ENCODE results near the gene UGP2.

UGP2 gene

GRCh38 chr2:63819765-63820717 is 21.7 kb upstream of the UGP2 start:
- H3K4me1 Mint-ChIP-seq (ENCODE audit: low read depth in 2 of 2): no peaks in the 10 kb centered on the region
- H3K27me3 Mint-ChIP-seq: peaks cover 9 to 13% of the 10 kb centered on the region in 2 donors
- ATAC-seq (replicated peaks): no peak
- H3K36me3 Mint-ChIP-seq (ENCODE audit: insufficient read depth): no peaks in the 10 kb centered on the region
- no peak overlapping the region for H3K4me3 Mint-ChIP-seq
- no peak for DNase-seq
- H3K9me3 Mint-ChIP-seq: no peaks in the 10 kb centered on the region
- H3K27ac Mint-ChIP-seq: no peak overlapping the region

- ATAC-seq (replicated peaks) (no peak), DNase-seq (no peak)
- Mint-ChIP-seq H3K4me1 (ENCODE audit: low read depth in 2 of 2) (no peaks in the 10 kb centered on the region), H3K9me3 (no peaks in the 10 kb centered on the region), H3K27me3 (peaks cover 9 to 21% of the 10 kb centered on the region in 2 donors), H3K36me3 (ENCODE audit: insufficient read depth) (no peaks in the 10 kb centered on the region), H3K4me3 (no peak overlapping the region), H3K27ac (no peak overlapping the region)
Measured at GRCh38 chr2:63820969-63821368, 20.7 kb upstream of the UGP2 start.

GRCh38 chr2:63821396-63821795 is 20.3 kb upstream of the UGP2 start:
- H3K27ac Mint-ChIP-seq: no peak overlapping the region
- H3K4me1 Mint-ChIP-seq (ENCODE audit: low read depth in 2 of 2): no peaks in the 10 kb centered on the region
- H3K27me3 Mint-ChIP-seq: peaks cover 9 to 21% of the 10 kb centered on the region in 2 donors
- no peak overlapping the region for H3K4me3 Mint-ChIP-seq
- ATAC-seq (replicated peaks): no peak
- H3K36me3 Mint-ChIP-seq (ENCODE audit: insufficient read depth): no peaks in the 10 kb centered on the region
- no peak for DNase-seq
- H3K9me3 Mint-ChIP-seq: no peaks in the 10 kb centered on the region

- no peak overlapping the region for H3K27ac Mint-ChIP-seq
- DNase-seq (no peak), ATAC-seq (replicated peaks) (no peak)
- H3K27me3 Mint-ChIP-seq: peaks cover 9 to 21% of the 10 kb centered on the region in 2 donors
- no peaks in the 10 kb centered on the region for H3K36me3 Mint-ChIP-seq (ENCODE audit: insufficient read depth)
- no peaks in the 10 kb centered on the region for H3K9me3 Mint-ChIP-seq
- H3K4me3 Mint-ChIP-seq: no peak overlapping the region
- H3K4me1 Mint-ChIP-seq (ENCODE audit: low read depth in 2 of 2): no peaks in the 10 kb centered on the region
Measured at GRCh38 chr2:63822478-63822877, 19.2 kb upstream of the UGP2 start.

- H3K9me3 Mint-ChIP-seq: no peaks in the 10 kb centered on the region
- H3K36me3 Mint-ChIP-seq (ENCODE audit: insufficient read depth): no peaks in the 10 kb centered on the region
- H3K4me1 Mint-ChIP-seq (ENCODE audit: low read depth in 2 of 2): no peaks in the 10 kb centered on the region
- peaks cover 22 to 38% of the 10 kb centered on the region in 2 donors for H3K27me3 Mint-ChIP-seq
- ATAC-seq (replicated peaks) (no peak), DNase-seq (no peak)
- H3K27ac Mint-ChIP-seq: no peak overlapping the region
- H3K4me3 Mint-ChIP-seq: no peak overlapping the region
Measured at GRCh38 chr2:63827749-63828148, 13.9 kb upstream of the UGP2 start.

GRCh38 chr2:63831176-63831575 is 10.5 kb upstream of the UGP2 start:
- DNase-seq (no peak), ATAC-seq (replicated peaks) (no peak)
- H3K27ac Mint-ChIP-seq: no peak overlapping the region
- no peaks in the 10 kb centered on the region for H3K36me3 Mint-ChIP-seq (ENCODE audit: insufficient read depth)
- no peak overlapping the region for H3K4me3 Mint-ChIP-seq
- no peaks in the 10 kb centered on the region for H3K4me1 Mint-ChIP-seq (ENCODE audit: low read depth in 2 of 2)
- peaks cover 12 to 17% of the 10 kb centered on the region in 2 donors for H3K27me3 Mint-ChIP-seq
- H3K9me3 Mint-ChIP-seq: no peaks in the 10 kb centered on the region

GRCh38 chr2:63834401-63834800 is 7.3 kb upstream of the UGP2 start:
- Mint-ChIP-seq H3K4me3 (no peak overlapping the region), H3K27ac (no peak overlapping the region), H3K27me3 (peaks cover 12% of the 10 kb centered on the region in 2 donors), H3K9me3 (no peaks in the 10 kb centered on the region), H3K4me1 (ENCODE audit: low read depth in 2 of 2) (no peaks in the 10 kb centered on the region), H3K36me3 (ENCODE audit: insufficient read depth) (no peaks in the 10 kb centered on the region)
- no peak for ATAC-seq (replicated peaks)
- no peak for DNase-seq

GRCh38 chr2:63837036-63837594 is 4.6 kb upstream of the UGP2 start:
- Mint-ChIP-seq H3K4me3 (no peak overlapping the region), H3K36me3 (ENCODE audit: insufficient read depth) (peaks cover 17% of the 10 kb centered on the region), H3K27ac (no peak overlapping the region), H3K4me1 (ENCODE audit: low read depth in 2 of 2) (peaks cover 5 to 7% of the 10 kb centered on the region in 2 donors), H3K9me3 (no peaks in the 10 kb centered on the region), H3K27me3 (no peaks in the 10 kb centered on the region)
- ATAC-seq (replicated peaks): no peak
- DNase-seq: no peak

- ATAC-seq (replicated peaks) (peak; percentile 12), DNase-seq (no peak)
- peaks cover 24 to 33% of the 10 kb centered on the region in 2 donors for H3K4me1 Mint-ChIP-seq (ENCODE audit: low read depth in 2 of 2)
- H3K36me3 Mint-ChIP-seq (ENCODE audit: insufficient read depth): peaks cover 17% of the 10 kb centered on the region
- peak overlapping the region; percentile 99 to 100 for H3K4me3 Mint-ChIP-seq
- H3K9me3 Mint-ChIP-seq: no peaks in the 10 kb centered on the region
- H3K27ac Mint-ChIP-seq: peak overlapping the region; percentile 96 to 99
- no peaks in the 10 kb centered on the region for H3K27me3 Mint-ChIP-seq
Measured at GRCh38 chr2:63840081-63840784, 1.5 kb upstream of the UGP2 start.

- DNase-seq: peak; percentile 95 to 97 (median 96)
- H3K9me3 Mint-ChIP-seq: no peaks in the 10 kb centered on the region
- H3K4me3 Mint-ChIP-seq: peak overlapping the region; percentile 99 to 100
- no peaks in the 10 kb centered on the region for H3K27me3 Mint-ChIP-seq
- H3K36me3 Mint-ChIP-seq (ENCODE audit: insufficient read depth): peaks cover 19% of the 10 kb centered on the region
- H3K4me1 Mint-ChIP-seq (ENCODE audit: low read depth in 2 of 2): peaks cover 27 to 38% of the 10 kb centered on the region in 2 donors
- H3K27ac Mint-ChIP-seq: peak overlapping the region; percentile 96 to 99
- peak; percentile 86 for ATAC-seq (replicated peaks)
Measured at GRCh38 chr2:63840785-63841253, 877 bp upstream of the UGP2 start.

GRCh38 chr2:63842149-63843061 is 709 bp downstream of the UGP2 start:
- Mint-ChIP-seq H3K4me1 (ENCODE audit: low read depth in 2 of 2) (peaks cover 34 to 49% of the 10 kb centered on the region in 2 donors), H3K4me3 (peak overlapping the region; percentile 99 to 100), H3K27ac (peak overlapping the region; percentile 96 to 99), H3K36me3 (ENCODE audit: insufficient read depth) (peaks cover 23% of the 10 kb centered on the region), H3K9me3 (peaks cover 0 to 1% of the 10 kb centered on the region in 2 donors), H3K27me3 (no peaks in the 10 kb centered on the region)
- DNase-seq (no peak), ATAC-seq (replicated peaks) (no peak)

- ATAC-seq (replicated peaks) (no peak), DNase-seq (no peak)
- peaks cover 23% of the 10 kb centered on the region for H3K36me3 Mint-ChIP-seq (ENCODE audit: insufficient read depth)
- peaks cover 0 to 1% of the 10 kb centered on the region in 2 donors for H3K9me3 Mint-ChIP-seq
- no peak overlapping the region for H3K27ac Mint-ChIP-seq
- peak overlapping the region; percentile 99 to 100 for H3K4me3 Mint-ChIP-seq
- H3K4me1 Mint-ChIP-seq (ENCODE audit: low read depth in 2 of 2): peaks cover 37 to 55% of the 10 kb centered on the region in 2 donors
- no peaks in the 10 kb centered on the region for H3K27me3 Mint-ChIP-seq
Measured at GRCh38 chr2:63843093-63843492, 1.4 kb downstream of the UGP2 start.
